Aorta (tissue), 4 donors: Measurements from ENCODE around the gene HNRNPA2B1. TPM values are rescaled to one million over a fixed set of nuclear protein-coding genes. Genes with fewer than 3 reads are reported as not detected.

ENCODE experiments used
- polyA plus RNA-seq, 2 donors: library from polyadenylated mRNA; stranded (reverse); fragments of 200-250 nt; gene quantifications; one replicate each; pipeline ENCODE4 v1.2.3, GENCODE V29; 2013
- total RNA-seq, 2 donors: library from RNA; stranded (reverse); fragmentation: NEBNext Ultra II Directional; extraction: Animal tissue kit (Norgen Biotek cat#: 25700); gene quantifications; one replicate each; pipeline ENCODE4 v1.2.1, GENCODE V29; 2021
- donor health status: healthy with polysubstance abuse.
- donor health status: Bipolar disorder and iron deficiency.
- donor health status: DM: no; HTN: no; CAD: no.
- donor health status: DM: yes; HTN: yes; CAD: no.

The HNRNPA2B1 gene
- total and polyA plus RNA-seq, 4 donors: 332 to 392 (median 350) TPM

Other genes starting within 250 kb of the HNRNPA2B1 start
- 1 to 10 TPM; 1.8 to 3.1 TPM for gene NFE2L3, start 48.5 kb downstream of the HNRNPA2B1 start, total RNA-seq
- gene NFE2L3, start 48.5 kb downstream of the HNRNPA2B1 start, polyA plus RNA-seq: 1 to 10 TPM in 1 of 2 donors, under 1 TPM in 1; 0.38 to 1.1 TPM
- 10 to 100 TPM; 74.8 to 86.6 TPM for gene CBX3, start 999 bp upstream of the HNRNPA2B1 start, total RNA-seq
- 100 to 1,000 TPM in 1 of 2 donors, 10 to 100 TPM in 1; 83.0 to 143 TPM for gene CBX3, start 999 bp upstream of the HNRNPA2B1 start, polyA plus RNA-seq
- 1 to 10 TPM; 4.5 to 5.6 TPM for gene SNX10, start 91.1 kb upstream of the HNRNPA2B1 start, total RNA-seq
- 1 to 10 TPM in 1 of 2 donors, under 1 TPM in 1; 0.72 to 7.3 TPM for gene SNX10, start 91.1 kb upstream of the HNRNPA2B1 start, polyA plus RNA-seq